Nephron (organoid): Measurements from ENCODE around the gene CLEC1A.
A peak's percentile ranks its signal among the peaks of the same experiment; 100 is the strongest.

ENCODE experiments used
- H3K27ac Mint-ChIP-seq, 3 experiments: 2 replicates each; pipeline ENCODE4 v1.8.0; 2020; ENCODE audit warnings: mixed read lengths in 3 of 3, mild to moderate bottlenecking in 2 of 3, moderate library complexity in 1 of 3
- H3K27me3 Mint-ChIP-seq: 2 replicates; pipeline ENCODE4 v1.8.0; 2021; ENCODE audit warnings: low read depth, mild to moderate bottlenecking, moderate library complexity, mixed read lengths
- H3K36me3 Mint-ChIP-seq: 2 replicates; pipeline ENCODE4 v1.8.0; 2020; ENCODE audit warnings: low read depth, mixed read lengths
- H3K4me1 Mint-ChIP-seq: 2 replicates; pipeline ENCODE4 v1.8.0; 2020; ENCODE audit warnings: mixed read lengths
- H3K4me3 Mint-ChIP-seq, 3 experiments: 2 replicates each; pipeline ENCODE4 v1.8.0; 2020; ENCODE audit warnings: mild to moderate bottlenecking in 3 of 3, mixed read lengths in 3 of 3, moderate library complexity in 2 of 3
- H3K9me3 Mint-ChIP-seq: 2 replicates; pipeline ENCODE4 v1.8.0; 2020; ENCODE audit warnings: mixed read lengths
- CTCF ChIP-seq, 3 experiments: fragments of 200-600 bp; sonication (generic); IDR thresholded peaks; one replicate each; pipeline ENCODE4 v1.5.0; 2021; ENCODE audit warnings: antibody characterized with exemption in 3 of 3; ENCODE audit not compliant: unreplicated experiment in 3 of 3

CLEC1A gene

GRCh38 chr12:10101042-10101579 lies 2.3 kb upstream of the CLEC1A start:
- no peaks in the 10 kb centered on the region for H3K36me3 Mint-ChIP-seq
- peaks cover 32% of the 10 kb centered on the region for H3K4me1 Mint-ChIP-seq
- H3K4me3 Mint-ChIP-seq, result peak overlapping the region in 2 of 3 experiments; percentile 57 to 67
- TF ChIP-seq CTCF (IDR thresholded peaks at IDR 0.05; ENCODE audit: unreplicated experiment in 3 of 3), result no peak
- H3K27ac Mint-ChIP-seq, result peak overlapping the region; percentile 83 to 98 (median 95)
- H3K27me3 Mint-ChIP-seq, result no peaks in the 10 kb centered on the region
- peaks cover 19% of the 10 kb centered on the region for H3K9me3 Mint-ChIP-seq

GRCh38 chr12:10097521-10097920 lies 1.3 kb downstream of the CLEC1A start:
- H3K4me3 Mint-ChIP-seq, result peak overlapping the region in 2 of 3 experiments; percentile 7 to 65
- no peaks in the 10 kb centered on the region for H3K36me3 Mint-ChIP-seq
- no peaks in the 10 kb centered on the region for H3K27me3 Mint-ChIP-seq
- peaks cover 37% of the 10 kb centered on the region for H3K4me1 Mint-ChIP-seq
- no peak for TF ChIP-seq CTCF (IDR thresholded peaks at IDR 0.05; ENCODE audit: unreplicated experiment in 3 of 3)
- H3K9me3 Mint-ChIP-seq, result no peaks in the 10 kb centered on the region
- peak overlapping the region; percentile 7 to 81 (median 74) for H3K27ac Mint-ChIP-seq

GRCh38 chr12:10095971-10096370 lies 2.8 kb downstream of the CLEC1A start:
- Mint-ChIP-seq H3K4me1 (peaks cover 27% of the 10 kb centered on the region), H3K36me3 (no peaks in the 10 kb centered on the region), H3K4me3 (no peak overlapping the region), H3K27me3 (no peaks in the 10 kb centered on the region), H3K9me3 (no peaks in the 10 kb centered on the region), H3K27ac (no peak overlapping the region)
- TF ChIP-seq CTCF (IDR thresholded peaks at IDR 0.05; ENCODE audit: unreplicated experiment in 3 of 3), result no peak

- no peak for TF ChIP-seq CTCF (IDR thresholded peaks at IDR 0.05; ENCODE audit: unreplicated experiment in 3 of 3)
- Mint-ChIP-seq H3K4me3 (no peak overlapping the region), H3K4me1 (peaks cover 25% of the 10 kb centered on the region), H3K36me3 (no peaks in the 10 kb centered on the region), H3K9me3 (no peaks in the 10 kb centered on the region), H3K27ac (no peak overlapping the region), H3K27me3 (no peaks in the 10 kb centered on the region)
Measured at GRCh38 chr12:10094646-10095395, 4.0 kb downstream of the CLEC1A start.

GRCh38 chr12:10088955-10089900 lies 9.6 kb downstream of the CLEC1A start:
- Mint-ChIP-seq H3K9me3 (peaks cover 6% of the 10 kb centered on the region), H3K4me3 (no peak overlapping the region), H3K36me3 (peaks cover 4% of the 10 kb centered on the region), H3K27me3 (no peaks in the 10 kb centered on the region), H3K4me1 (peaks cover 9% of the 10 kb centered on the region), H3K27ac (no peak overlapping the region)
- TF ChIP-seq CTCF (IDR thresholded peaks at IDR 0.05; ENCODE audit: unreplicated experiment in 3 of 3), result no peak
